GM23248 (cell line): ENCODE measurements around the gene MYO3A.

Source experiments
- EZH2 ChIP-seq: fragments of 200-600 bp; sonication (generic); IDR thresholded peaks from 2 replicates; pipeline ENCODE4 v1.6.1; 2018; ENCODE audit warnings: antibody characterized with exemption, mild to moderate bottlenecking; ENCODE audit not compliant: insufficient read depth, poor library complexity, severe bottlenecking
- EZH2phosphoT487 ChIP-seq: fragments of 200-600 bp; sonication (generic); IDR thresholded peaks from 2 replicates; pipeline ENCODE4 v1.6.1; 2018; ENCODE audit warnings: antibody characterized with exemption, moderate library complexity, mild to moderate bottlenecking, low read depth; ENCODE audit not compliant: insufficient read depth

- no peak for TF ChIP-seq EZH2
- TF ChIP-seq EZH2phosphoT487 = no peak
These were observed 301.7 kb downstream of the MYO3A start for GRCh38 chr10:26235761-26236160.
